Progenitor cell of endocrine pancreas (in vitro differentiated cells): ENCODE data around the gene MAPK8. TPM values are rescaled to one million over a fixed set of nuclear protein-coding genes. Genes with fewer than 3 reads are reported as not detected.

Experiments
- DNase-seq: peaks from one replicate; pipeline ENCODE4 v3.0.0; 2021; ENCODE audit warnings: low spot score; ENCODE audit not compliant: unreplicated experiment
- H3K27ac Mint-ChIP-seq: 2 replicates; pipeline ENCODE4 v1.8.0; 2021; ENCODE audit warnings: mild to moderate bottlenecking, moderate library complexity, mixed read lengths
- H3K27me3 Mint-ChIP-seq: 2 replicates; pipeline ENCODE4 v1.8.0; 2021; ENCODE audit warnings: mixed read lengths
- H3K36me3 Mint-ChIP-seq: 2 replicates; pipeline ENCODE4 v1.8.0; 2022; ENCODE audit warnings: mixed read lengths; ENCODE audit not compliant: insufficient read depth
- H3K4me1 Mint-ChIP-seq: 2 replicates; pipeline ENCODE4 v1.8.0; 2021; ENCODE audit warnings: low read depth, mixed read lengths
- H3K4me3 Mint-ChIP-seq: 2 replicates; pipeline ENCODE4 v1.8.0; 2021; ENCODE audit warnings: low read depth, mild to moderate bottlenecking, moderate library complexity, mixed read lengths
- H3K9me3 Mint-ChIP-seq: 2 replicates; pipeline ENCODE4 v1.8.0; 2021; ENCODE audit warnings: low read depth, mixed read lengths
- total RNA-seq: library from RNA; stranded (reverse); gene quantifications from 2 replicates; pipeline ENCODE4 v1.2.1, GENCODE V29; 2021
- TF ChIP-seq, protein P1 (sequence below): fragments of 200-600 bp; sonication (generic); IDR thresholded peaks from one replicate; pipeline ENCODE4 v1.5.0; 2021; ENCODE audit warnings: antibody characterized with exemption, mild to moderate bottlenecking; ENCODE audit not compliant: unreplicated experiment

The MAPK8 gene
- total RNA-seq, 1 donor from 2014 or later = 69.7 TPM

DNA sequence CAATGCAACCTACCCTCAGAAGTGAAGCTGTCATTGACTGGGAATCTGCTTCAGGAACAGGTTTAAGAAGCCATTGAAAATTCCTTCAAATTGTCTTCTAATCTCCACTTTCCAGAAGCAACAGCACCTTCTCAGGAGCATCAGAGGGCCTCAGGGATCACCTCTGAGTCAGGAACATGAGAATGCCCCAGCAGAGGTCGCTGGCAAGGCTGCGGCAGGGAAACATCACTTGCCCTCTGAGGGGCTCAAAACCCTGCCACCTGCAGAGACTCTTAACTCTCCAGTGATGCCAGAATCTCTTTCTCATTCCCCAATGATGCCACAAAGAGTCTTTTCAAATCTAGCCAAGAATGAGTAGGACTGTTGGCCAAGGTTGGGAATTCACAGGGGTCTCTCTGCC, 5.9 kb upstream of the MAPK8 start:
- TF ChIP-seq, protein P1, sequence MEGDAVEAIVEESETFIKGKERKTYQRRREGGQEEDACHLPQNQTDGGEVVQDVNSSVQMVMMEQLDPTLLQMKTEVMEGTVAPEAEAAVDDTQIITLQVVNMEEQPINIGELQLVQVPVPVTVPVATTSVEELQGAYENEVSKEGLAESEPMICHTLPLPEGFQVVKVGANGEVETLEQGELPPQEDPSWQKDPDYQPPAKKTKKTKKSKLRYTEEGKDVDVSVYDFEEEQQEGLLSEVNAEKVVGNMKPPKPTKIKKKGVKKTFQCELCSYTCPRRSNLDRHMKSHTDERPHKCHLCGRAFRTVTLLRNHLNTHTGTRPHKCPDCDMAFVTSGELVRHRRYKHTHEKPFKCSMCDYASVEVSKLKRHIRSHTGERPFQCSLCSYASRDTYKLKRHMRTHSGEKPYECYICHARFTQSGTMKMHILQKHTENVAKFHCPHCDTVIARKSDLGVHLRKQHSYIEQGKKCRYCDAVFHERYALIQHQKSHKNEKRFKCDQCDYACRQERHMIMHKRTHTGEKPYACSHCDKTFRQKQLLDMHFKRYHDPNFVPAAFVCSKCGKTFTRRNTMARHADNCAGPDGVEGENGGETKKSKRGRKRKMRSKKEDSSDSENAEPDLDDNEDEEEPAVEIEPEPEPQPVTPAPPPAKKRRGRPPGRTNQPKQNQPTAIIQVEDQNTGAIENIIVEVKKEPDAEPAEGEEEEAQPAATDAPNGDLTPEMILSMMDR = no peak
- peaks cover 52% of the 10 kb centered on the region for H3K27me3 Mint-ChIP-seq
- H3K36me3 Mint-ChIP-seq = no peaks in the 10 kb centered on the region
- no peak for DNase-seq
- no peaks in the 10 kb centered on the region for H3K9me3 Mint-ChIP-seq
- H3K4me1 Mint-ChIP-seq = peaks cover 1% of the 10 kb centered on the region
- no peak overlapping the region for H3K27ac Mint-ChIP-seq
- H3K4me3 Mint-ChIP-seq = no peak overlapping the region

- H3K4me3 Mint-ChIP-seq = no peak overlapping the region
- H3K27ac Mint-ChIP-seq = no peak overlapping the region
- TF ChIP-seq, protein P1 = no peak
- no peaks in the 10 kb centered on the region for H3K36me3 Mint-ChIP-seq
- H3K9me3 Mint-ChIP-seq = no peaks in the 10 kb centered on the region
- DNase-seq = no peak
- peaks cover 55% of the 10 kb centered on the region for H3K27me3 Mint-ChIP-seq
- peaks cover 4% of the 10 kb centered on the region for H3K4me1 Mint-ChIP-seq
These were observed 3.7 kb upstream of the MAPK8 start for GRCh38 chr10:48302515-48303476.

DNA sequence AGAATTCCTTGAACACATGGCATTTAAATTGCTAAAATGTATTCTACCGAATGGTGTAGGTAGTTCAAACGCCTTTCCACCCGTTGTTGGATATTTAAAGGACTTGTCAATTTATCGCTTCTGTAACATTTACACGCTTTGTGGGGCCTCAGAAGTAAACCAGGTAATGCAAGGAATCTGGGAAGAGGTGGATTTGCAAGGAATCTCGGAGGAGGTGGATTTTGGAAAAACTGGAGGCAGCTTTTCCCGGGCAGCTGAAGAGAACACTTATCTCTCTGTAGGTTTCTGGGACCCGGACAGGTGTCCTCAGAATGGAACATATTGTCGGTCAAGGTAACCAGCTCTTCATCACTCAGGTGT, 592 bp upstream of the MAPK8 start:
- Mint-ChIP-seq H3K36me3 (no peaks in the 10 kb centered on the region), H3K4me3 (peak overlapping the region; percentile 55), H3K9me3 (no peaks in the 10 kb centered on the region), H3K27ac (peak overlapping the region; percentile 23), H3K4me1 (peaks cover 12% of the 10 kb centered on the region), H3K27me3 (peaks cover 38% of the 10 kb centered on the region)
- TF ChIP-seq, protein P1 = no peak
- no peak for DNase-seq

- peak overlapping the region; percentile 81 for H3K4me3 Mint-ChIP-seq
- no peaks in the 10 kb centered on the region for H3K9me3 Mint-ChIP-seq
- DNase-seq = peak; percentile 64
- TF ChIP-seq, protein P1 = no peak
- peaks cover 30% of the 10 kb centered on the region for H3K27me3 Mint-ChIP-seq
- H3K4me1 Mint-ChIP-seq = peaks cover 12% of the 10 kb centered on the region
- H3K27ac Mint-ChIP-seq = peak overlapping the region; percentile 71
- H3K36me3 Mint-ChIP-seq = no peaks in the 10 kb centered on the region
These were observed 613 bp downstream of the MAPK8 start for GRCh38 chr10:48306870-48307710.

DNA sequence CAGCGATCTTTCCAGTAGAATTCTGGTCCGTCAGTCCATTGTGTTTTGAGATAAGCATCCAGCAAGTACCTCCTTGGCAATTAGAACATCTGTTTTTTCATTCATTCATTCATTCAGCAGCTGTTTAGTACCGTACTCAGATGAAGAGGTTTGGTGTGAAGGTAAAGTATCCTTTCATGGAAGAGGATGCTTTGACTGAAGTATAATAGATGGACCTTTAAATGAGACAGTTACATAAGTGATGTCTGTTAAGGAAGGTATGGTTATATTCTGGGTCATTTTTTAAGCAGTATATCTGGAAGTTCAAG, 1.2 kb downstream of the MAPK8 start:
- Mint-ChIP-seq H3K27ac (peak overlapping the region; percentile 71), H3K36me3 (no peaks in the 10 kb centered on the region), H3K9me3 (no peaks in the 10 kb centered on the region), H3K4me1 (peaks cover 12% of the 10 kb centered on the region), H3K4me3 (peak overlapping the region; percentile 81), H3K27me3 (peaks cover 28% of the 10 kb centered on the region)
- TF ChIP-seq, protein P1 = no peak
- DNase-seq = no peak
